Measurements from ENCODE around the gene TJP1. TPM values are rescaled to one million over a fixed set of nuclear protein-coding genes. Genes with fewer than 3 reads are reported as not detected.

The TJP1 gene
- polyA plus RNA-seq (2012; ENCODE audit: low read depth, missing spikeins) = not detected

DNA sequence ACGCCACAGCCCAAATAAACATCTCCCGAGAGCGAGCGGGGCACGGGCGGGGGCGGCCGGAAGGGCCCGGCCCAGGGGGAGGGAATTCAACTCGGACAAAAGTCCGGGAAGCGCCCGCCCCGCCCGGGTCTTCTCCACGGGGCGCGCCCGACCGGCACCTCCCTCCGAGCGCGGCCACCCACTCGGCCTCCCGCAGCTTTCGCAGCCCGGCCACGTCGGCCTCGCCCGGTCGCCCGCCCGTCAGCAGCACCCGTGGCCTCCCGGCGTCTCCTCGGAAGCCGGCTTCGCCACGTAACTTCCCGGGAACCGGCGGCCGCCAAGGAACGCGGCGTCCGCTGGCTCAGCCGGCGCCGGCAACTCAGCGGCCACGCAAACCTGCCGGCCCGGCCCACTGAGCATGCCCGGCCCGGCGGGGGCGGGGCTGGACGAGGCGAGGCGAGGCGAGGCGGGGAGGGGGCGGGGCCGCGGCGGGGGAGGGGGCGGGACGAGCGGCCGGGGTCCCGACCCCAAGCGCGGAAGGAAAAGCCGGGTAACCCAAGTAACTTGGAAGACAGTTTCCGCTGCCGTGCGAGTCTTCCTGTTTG is at the start of gene TJP1:
Gene TJP1, minus strand, starts transcription at position 369 of the 584 bp plus-strand sequence. CDS start 440 bp downstream, outside the sequence.
- DNase-seq (ENCODE audit: insufficient read length, low spot score) = no peak
- no peak for FAIRE-seq
- TF ChIP-seq PAX5 (IDR thresholded peaks at IDR 0.05; ENCODE audit: insufficient read depth, low read length, severe bottlenecking) = no peak
- TF ChIP-seq TAF1 (IDR thresholded peaks at IDR 0.05; ENCODE audit: low read depth, low read length) = no peak

DNA sequence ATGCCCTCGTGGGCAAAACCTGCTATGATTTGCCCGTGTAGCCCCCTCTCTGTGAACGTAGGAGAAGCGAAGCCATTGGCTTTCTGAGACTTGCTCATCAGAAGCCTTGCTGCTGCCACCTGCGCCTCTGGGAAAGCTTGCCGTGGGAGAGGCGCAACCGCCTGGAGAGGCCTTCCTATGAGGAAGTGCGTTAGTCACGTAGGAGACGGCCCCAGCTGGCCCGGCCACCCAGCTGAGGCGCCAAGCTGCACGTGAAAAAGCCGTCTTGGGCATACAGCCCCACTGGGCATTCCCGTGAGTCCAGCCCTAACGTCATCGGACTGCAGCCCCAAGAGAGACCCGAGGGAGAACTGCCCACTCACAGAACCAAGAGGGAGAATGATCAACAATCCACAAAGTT is 49.1 kb upstream of the TJP1 start:
- no peak for TF ChIP-seq POLR2A (IDR thresholded peaks at IDR 0.05; ENCODE audit: low read depth, low read length)
- no peak for TF ChIP-seq SPI1 (IDR thresholded peaks at IDR 0.05; ENCODE audit: low read depth, low read length)
- no peak for TF ChIP-seq POLR2AphosphoS5 (IDR thresholded peaks at IDR 0.05; ENCODE audit: low read depth, low read length)
- TF ChIP-seq TAF1 (IDR thresholded peaks at IDR 0.05; ENCODE audit: low read depth, low read length) = no peak
- TF ChIP-seq PAX5 (IDR thresholded peaks at IDR 0.05; ENCODE audit: insufficient read depth, low read length, severe bottlenecking) = no peak
- no peak for TF ChIP-seq POU2F2 (IDR thresholded peaks at IDR 0.05; ENCODE audit: low read depth, low read length)
- DNase-seq (ENCODE audit: insufficient read length, low spot score) (no peak), FAIRE-seq (no peak)

DNA sequence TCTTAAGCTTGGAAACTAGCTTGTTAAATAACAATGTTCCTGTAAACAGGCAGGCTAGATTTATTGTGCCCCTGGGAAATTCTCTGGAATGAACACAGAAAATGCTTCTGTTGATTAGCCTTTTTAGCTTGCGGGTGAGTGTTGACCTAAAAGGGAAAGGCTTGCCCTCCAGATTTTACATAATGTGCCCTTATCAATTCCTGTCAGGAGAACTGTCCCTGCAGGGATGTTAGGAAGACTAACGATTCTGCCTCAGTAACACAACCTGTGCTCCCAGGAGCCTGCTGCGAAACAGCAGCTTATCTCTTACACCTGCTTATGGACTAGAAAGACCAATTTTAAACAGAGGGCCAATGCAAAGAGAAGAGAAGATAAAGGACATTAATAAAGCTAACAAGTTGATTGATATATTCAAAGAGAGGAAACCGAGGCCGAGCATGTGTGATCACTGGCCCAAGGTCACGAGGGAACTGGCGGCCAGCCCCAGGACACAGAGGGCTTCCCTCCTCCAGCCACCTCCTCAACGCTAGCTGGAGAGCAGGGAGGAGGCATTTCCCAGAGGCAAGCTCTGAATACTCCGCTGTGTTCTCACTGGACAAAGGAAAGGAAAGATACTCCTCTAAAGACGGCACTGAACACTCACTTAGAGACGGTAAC is 48.4 kb upstream of the TJP1 start:
- DNase-seq (ENCODE audit: insufficient read length, low spot score) (no peak), FAIRE-seq (no peak)
- TF ChIP-seq POLR2A (IDR thresholded peaks at IDR 0.05; ENCODE audit: low read depth, low read length) (no peak), POU2F2 (IDR thresholded peaks at IDR 0.05; ENCODE audit: low read depth, low read length) (no peak), SPI1 (IDR thresholded peaks at IDR 0.05; ENCODE audit: low read depth, low read length) (no peak)

DNA sequence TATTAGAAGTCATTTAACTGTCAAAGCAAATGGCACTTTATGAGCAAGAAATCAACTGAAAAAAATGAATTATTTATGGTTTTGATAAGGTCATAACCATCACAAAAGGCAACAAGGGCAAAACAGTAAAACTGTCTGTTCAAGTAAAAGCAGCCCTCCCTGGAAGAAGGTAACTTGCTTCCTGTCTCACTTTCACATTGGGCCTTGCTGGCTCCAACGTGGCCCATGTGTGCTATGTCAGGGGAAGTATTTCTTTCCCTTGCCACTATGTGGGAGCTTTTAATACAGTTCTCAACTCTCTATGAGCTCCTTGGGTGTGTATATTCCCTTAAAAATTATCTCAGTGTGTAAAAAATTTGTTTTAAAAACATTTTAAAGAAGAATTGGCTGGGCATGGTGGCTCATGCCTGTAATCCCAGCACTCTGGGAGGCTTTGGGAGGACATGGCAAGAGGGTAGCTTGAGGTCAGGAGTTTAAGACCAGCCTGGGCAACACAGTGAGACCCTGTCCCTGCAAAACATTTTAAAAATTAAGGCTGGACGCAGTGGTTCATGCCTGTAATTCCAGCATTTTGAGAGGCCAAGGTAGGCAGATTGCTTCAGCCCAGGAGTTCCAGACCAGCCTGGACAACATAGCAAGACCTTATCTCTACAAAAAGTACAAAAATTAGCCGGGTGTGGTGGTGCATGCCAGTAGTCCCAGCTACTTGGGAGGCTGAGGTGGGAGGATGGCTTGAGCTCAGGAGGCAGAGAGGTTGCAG is 45.2 kb upstream of the TJP1 start:
- TF ChIP-seq POU2F2 (IDR thresholded peaks at IDR 0.05; ENCODE audit: low read depth, low read length) (no peak), POLR2A (IDR thresholded peaks at IDR 0.05; ENCODE audit: low read depth, low read length) (no peak), SPI1 (IDR thresholded peaks at IDR 0.05; ENCODE audit: low read depth, low read length) (no peak), POLR2AphosphoS5 (IDR thresholded peaks at IDR 0.05; ENCODE audit: low read depth, low read length) (no peak), TAF1 (IDR thresholded peaks at IDR 0.05; ENCODE audit: low read depth, low read length) (no peak), PAX5 (IDR thresholded peaks at IDR 0.05; ENCODE audit: insufficient read depth, low read length, severe bottlenecking) (no peak)
- FAIRE-seq = no peak
- DNase-seq (ENCODE audit: insufficient read length, low spot score) = no peak

DNA sequence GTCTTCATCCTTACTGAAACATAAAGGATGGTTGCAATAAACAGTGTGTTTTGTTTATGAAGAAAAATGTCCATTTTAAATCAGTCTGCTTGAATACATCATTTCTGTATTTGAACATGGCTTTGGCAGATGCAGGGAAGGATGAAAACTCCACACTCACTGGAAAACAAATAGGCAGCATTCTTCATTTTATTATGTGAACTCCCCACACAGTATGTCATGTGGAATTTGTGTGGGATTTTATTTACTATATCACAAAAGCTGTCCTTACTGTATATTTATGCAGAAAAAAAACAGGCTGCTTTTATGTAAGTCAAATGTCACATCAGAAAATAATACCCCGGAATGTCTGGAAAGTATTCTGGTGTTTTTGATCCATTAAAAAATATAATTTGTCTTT is 44.1 kb upstream of the TJP1 start:
- TF ChIP-seq PAX5 (IDR thresholded peaks at IDR 0.05; ENCODE audit: insufficient read depth, low read length, severe bottlenecking) = no peak
- no peak for TF ChIP-seq TAF1 (IDR thresholded peaks at IDR 0.05; ENCODE audit: low read depth, low read length)
- no peak for TF ChIP-seq POLR2A (IDR thresholded peaks at IDR 0.05; ENCODE audit: low read depth, low read length)
- no peak for TF ChIP-seq SPI1 (IDR thresholded peaks at IDR 0.05; ENCODE audit: low read depth, low read length)
- TF ChIP-seq POLR2AphosphoS5 (IDR thresholded peaks at IDR 0.05; ENCODE audit: low read depth, low read length) = no peak
- TF ChIP-seq POU2F2 (IDR thresholded peaks at IDR 0.05; ENCODE audit: low read depth, low read length) = no peak
- no peak for DNase-seq (ENCODE audit: insufficient read length, low spot score)
- FAIRE-seq = no peak

DNA sequence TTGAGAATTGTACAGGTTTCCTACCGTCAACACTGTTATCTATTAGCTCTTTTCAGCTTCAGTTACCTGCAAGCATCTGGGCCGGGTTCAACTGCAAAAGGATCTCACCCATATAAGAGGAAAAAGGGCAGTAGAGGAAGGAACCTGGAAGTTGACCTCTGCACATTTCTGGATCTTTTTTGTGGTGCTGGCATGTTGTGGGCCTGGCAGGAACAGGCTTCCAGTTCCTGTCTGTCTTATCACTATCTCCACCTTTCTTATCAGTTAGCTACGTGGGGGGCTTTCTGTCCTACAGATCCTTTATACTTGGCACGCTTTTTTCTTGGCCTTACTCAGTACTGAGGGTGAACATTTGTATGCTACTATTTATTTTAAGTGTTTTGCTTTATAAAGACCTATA is 42.2 kb upstream of the TJP1 start:
- no peak for TF ChIP-seq POU2F2 (IDR thresholded peaks at IDR 0.05; ENCODE audit: low read depth, low read length)
- no peak for TF ChIP-seq POLR2AphosphoS5 (IDR thresholded peaks at IDR 0.05; ENCODE audit: low read depth, low read length)
- TF ChIP-seq POLR2A (IDR thresholded peaks at IDR 0.05; ENCODE audit: low read depth, low read length) = no peak
- no peak for TF ChIP-seq PAX5 (IDR thresholded peaks at IDR 0.05; ENCODE audit: insufficient read depth, low read length, severe bottlenecking)
- no peak for TF ChIP-seq TAF1 (IDR thresholded peaks at IDR 0.05; ENCODE audit: low read depth, low read length)
- no peak for TF ChIP-seq SPI1 (IDR thresholded peaks at IDR 0.05; ENCODE audit: low read depth, low read length)
- DNase-seq (ENCODE audit: insufficient read length, low spot score) (no peak), FAIRE-seq (no peak)

DNA sequence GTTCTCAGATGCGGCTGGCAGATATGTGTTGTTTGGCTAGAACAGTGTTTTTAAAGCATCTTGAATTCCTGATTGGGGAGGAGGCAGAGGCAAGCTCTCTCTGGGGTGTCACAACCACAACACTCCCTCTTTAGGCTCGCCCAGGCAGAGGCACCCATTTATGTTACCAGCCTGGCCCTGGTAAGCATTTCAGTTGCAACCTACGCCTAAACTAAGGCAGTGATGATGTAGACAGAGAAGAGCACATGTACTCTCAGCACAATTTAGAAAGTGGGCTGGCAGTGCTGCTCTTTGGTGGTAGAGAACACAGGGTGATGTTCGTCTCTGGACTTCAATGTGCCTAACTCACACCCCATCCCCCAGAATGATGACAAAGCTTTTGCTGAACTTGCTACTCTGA is 41.2 kb upstream of the TJP1 start:
- no peak for FAIRE-seq
- TF ChIP-seq POLR2A (IDR thresholded peaks at IDR 0.05; ENCODE audit: low read depth, low read length) (no peak), POLR2AphosphoS5 (IDR thresholded peaks at IDR 0.05; ENCODE audit: low read depth, low read length) (no peak), TAF1 (IDR thresholded peaks at IDR 0.05; ENCODE audit: low read depth, low read length) (no peak)
- DNase-seq (ENCODE audit: insufficient read length, low spot score) = no peak

DNA sequence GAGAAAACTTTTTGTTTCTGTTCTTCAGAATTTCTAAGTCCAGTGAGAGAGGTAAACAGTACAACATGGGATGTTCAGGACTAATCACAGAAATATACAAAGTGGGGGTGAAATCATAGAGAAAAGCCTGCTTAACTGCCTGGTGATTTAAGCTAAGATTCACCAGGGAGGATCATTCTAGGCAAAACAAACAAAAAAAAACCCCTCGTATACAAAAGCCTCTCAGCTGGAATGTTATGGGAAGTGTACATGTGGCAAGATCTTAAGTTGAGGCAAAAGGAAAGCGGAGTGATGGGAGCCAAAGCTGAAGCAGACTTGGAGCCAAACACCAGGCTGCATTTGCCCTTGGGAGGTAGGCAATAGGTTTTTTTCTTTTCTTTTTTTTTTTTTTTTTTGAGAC is 40.0 kb upstream of the TJP1 start:
- TF ChIP-seq TAF1 (IDR thresholded peaks at IDR 0.05; ENCODE audit: low read depth, low read length) = no peak
- TF ChIP-seq PAX5 (IDR thresholded peaks at IDR 0.05; ENCODE audit: insufficient read depth, low read length, severe bottlenecking) = no peak
- TF ChIP-seq POLR2AphosphoS5 (IDR thresholded peaks at IDR 0.05; ENCODE audit: low read depth, low read length) = no peak
- no peak for TF ChIP-seq POU2F2 (IDR thresholded peaks at IDR 0.05; ENCODE audit: low read depth, low read length)
- TF ChIP-seq POLR2A (IDR thresholded peaks at IDR 0.05; ENCODE audit: low read depth, low read length) = no peak
- TF ChIP-seq SPI1 (IDR thresholded peaks at IDR 0.05; ENCODE audit: low read depth, low read length) = no peak
- DNase-seq (ENCODE audit: insufficient read length, low spot score) = no peak
- no peak for FAIRE-seq

DNA sequence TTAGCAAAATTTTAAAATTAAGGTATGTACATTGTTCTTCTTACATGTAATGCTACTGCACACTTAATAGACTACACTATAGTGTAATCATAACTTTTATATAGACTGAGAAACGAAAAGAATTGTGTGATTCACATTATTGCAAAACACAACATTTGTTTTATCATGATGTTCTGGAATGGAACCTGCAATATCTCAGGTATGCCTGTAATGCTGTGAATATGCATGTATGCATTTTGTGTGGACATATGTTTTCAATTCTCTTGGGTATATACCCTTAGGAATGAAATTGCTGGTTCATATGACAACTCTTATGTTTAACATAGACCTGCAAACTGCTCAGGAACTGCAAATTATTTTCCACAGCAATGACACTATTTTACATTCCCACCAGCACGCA is 38.6 kb upstream of the TJP1 start:
- no peak for DNase-seq (ENCODE audit: insufficient read length, low spot score)
- FAIRE-seq = no peak
- no peak for TF ChIP-seq PAX5 (IDR thresholded peaks at IDR 0.05; ENCODE audit: insufficient read depth, low read length, severe bottlenecking)
